ENCODE data around the gene PCDHGB4.

PCDHGB4 gene

DNA sequence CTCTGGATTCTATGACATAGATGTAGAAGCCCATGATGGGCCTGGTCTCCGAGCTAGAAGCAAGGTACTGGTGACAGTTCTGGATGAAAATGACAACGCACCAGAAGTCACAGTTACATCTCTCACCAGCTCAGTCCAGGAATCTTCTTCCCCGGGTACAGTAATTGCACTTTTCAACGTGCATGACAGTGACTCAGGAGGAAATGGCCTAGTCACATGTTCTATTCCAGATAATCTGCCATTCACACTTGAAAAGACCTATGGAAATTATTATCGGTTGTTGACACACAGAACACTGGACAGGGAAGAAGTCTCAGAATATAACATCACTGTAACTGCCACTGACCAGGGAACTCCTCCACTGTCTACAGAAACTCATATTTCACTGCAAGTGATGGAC lies 31.4 kb upstream of the PCDHGB4 start (continued):
- no peak for TF ChIP-seq TOX (CRISPR knock-in tag; IDR thresholded peaks at IDR 0.05; ENCODE audit: borderline replicate concordance)
- no peak for TF ChIP-seq ZNF565 (CRISPR knock-in tag; conservative IDR thresholded peaks at IDR 0.05; ENCODE audit: low read depth)
- TF ChIP-seq, protein P1, sequence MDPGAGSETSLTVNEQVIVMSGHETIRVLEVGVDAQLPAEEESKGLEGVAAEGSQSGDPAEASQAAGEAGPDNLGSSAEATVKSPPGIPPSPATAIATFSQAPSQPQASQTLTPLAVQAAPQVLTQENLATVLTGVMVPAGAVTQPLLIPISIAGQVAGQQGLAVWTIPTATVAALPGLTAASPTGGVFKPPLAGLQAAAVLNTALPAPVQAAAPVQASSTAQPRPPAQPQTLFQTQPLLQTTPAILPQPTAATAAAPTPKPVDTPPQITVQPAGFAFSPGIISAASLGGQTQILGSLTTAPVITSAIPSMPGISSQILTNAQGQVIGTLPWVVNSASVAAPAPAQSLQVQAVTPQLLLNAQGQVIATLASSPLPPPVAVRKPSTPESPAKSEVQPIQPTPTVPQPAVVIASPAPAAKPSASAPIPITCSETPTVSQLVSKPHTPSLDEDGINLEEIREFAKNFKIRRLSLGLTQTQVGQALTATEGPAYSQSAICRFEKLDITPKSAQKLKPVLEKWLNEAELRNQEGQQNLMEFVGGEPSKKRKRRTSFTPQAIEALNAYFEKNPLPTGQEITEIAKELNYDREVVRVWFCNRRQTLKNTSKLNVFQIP (CRISPR knock-in tag; IDR thresholded peaks at IDR 0.05; ENCODE audit: borderline replicate concordance, low read depth): no peak

DNA sequence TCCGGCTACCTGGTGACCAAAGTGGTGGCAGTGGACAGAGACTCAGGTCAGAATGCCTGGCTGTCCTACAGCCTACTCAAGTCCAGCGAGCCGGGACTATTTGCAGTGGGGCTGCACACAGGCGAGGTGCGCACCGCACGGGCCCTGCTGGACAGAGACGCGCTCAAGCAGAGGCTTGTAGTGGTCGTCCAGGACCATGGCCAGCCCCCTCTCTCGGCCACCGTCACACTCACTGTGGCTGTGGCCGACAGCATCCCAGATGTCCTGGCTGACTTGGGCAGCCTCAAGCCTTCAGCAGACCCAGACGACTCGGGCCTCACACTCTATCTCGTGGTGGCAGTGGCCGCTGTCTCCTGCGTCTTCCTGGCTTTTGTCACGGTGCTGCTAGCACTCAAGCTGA lies 30.5 kb upstream of the PCDHGB4 start:
- no peak for ATAC-seq
- no peak for TF ChIP-seq PPARA (CRISPR knock-in tag; IDR thresholded peaks at IDR 0.05; ENCODE audit: borderline replicate concordance)
- TF ChIP-seq OSR1 (CRISPR knock-in tag; IDR thresholded peaks at IDR 0.05): no peak
- TF ChIP-seq GLIS3 (CRISPR knock-in tag; IDR thresholded peaks at IDR 0.05): no peak
- no peak for TF ChIP-seq ISL1 (CRISPR knock-in tag; IDR thresholded peaks at IDR 0.05)
- no peak for TF ChIP-seq ZNF8 (CRISPR knock-in tag; IDR thresholded peaks at IDR 0.05)
- TF ChIP-seq, protein P1 (CRISPR knock-in tag; IDR thresholded peaks at IDR 0.05; ENCODE audit: borderline replicate concordance, low read depth): no peak
- TF ChIP-seq, protein P2, sequence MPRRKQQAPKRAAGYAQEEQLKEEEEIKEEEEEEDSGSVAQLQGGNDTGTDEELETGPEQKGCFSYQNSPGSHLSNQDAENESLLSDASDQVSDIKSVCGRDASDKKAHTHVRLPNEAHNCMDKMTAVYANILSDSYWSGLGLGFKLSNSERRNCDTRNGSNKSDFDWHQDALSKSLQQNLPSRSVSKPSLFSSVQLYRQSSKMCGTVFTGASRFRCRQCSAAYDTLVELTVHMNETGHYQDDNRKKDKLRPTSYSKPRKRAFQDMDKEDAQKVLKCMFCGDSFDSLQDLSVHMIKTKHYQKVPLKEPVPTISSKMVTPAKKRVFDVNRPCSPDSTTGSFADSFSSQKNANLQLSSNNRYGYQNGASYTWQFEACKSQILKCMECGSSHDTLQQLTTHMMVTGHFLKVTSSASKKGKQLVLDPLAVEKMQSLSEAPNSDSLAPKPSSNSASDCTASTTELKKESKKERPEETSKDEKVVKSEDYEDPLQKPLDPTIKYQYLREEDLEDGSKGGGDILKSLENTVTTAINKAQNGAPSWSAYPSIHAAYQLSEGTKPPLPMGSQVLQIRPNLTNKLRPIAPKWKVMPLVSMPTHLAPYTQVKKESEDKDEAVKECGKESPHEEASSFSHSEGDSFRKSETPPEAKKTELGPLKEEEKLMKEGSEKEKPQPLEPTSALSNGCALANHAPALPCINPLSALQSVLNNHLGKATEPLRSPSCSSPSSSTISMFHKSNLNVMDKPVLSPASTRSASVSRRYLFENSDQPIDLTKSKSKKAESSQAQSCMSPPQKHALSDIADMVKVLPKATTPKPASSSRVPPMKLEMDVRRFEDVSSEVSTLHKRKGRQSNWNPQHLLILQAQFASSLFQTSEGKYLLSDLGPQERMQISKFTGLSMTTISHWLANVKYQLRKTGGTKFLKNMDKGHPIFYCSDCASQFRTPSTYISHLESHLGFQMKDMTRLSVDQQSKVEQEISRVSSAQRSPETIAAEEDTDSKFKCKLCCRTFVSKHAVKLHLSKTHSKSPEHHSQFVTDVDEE (CRISPR knock-in tag; IDR thresholded peaks at IDR 0.05): no peak
- TF ChIP-seq TCF4 (CRISPR knock-in tag; IDR thresholded peaks at IDR 0.05; ENCODE audit: borderline replicate concordance): no peak
- no peak for TF ChIP-seq ZFP30 (CRISPR knock-in tag; IDR thresholded peaks at IDR 0.05)
- no peak for TF ChIP-seq ARNTL (CRISPR knock-in tag; IDR thresholded peaks at IDR 0.05; ENCODE audit: borderline replicate concordance, low read depth)
- TF ChIP-seq ZNF565 (CRISPR knock-in tag; conservative IDR thresholded peaks at IDR 0.05; ENCODE audit: low read depth): no peak
- TF ChIP-seq, protein P3, sequence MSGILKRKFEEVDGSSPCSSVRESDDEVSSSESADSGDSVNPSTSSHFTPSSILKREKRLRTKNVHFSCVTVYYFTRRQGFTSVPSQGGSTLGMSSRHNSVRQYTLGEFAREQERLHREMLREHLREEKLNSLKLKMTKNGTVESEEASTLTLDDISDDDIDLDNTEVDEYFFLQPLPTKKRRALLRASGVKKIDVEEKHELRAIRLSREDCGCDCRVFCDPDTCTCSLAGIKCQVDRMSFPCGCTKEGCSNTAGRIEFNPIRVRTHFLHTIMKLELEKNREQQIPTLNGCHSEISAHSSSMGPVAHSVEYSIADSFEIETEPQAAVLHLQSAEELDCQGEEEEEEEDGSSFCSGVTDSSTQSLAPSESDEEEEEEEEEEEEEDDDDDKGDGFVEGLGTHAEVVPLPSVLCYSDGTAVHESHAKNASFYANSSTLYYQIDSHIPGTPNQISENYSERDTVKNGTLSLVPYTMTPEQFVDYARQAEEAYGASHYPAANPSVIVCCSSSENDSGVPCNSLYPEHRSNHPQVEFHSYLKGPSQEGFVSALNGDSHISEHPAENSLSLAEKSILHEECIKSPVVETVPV (CRISPR knock-in tag; IDR thresholded peaks at IDR 0.05): no peak
- no peak for TF ChIP-seq SNAI2 (CRISPR knock-in tag; IDR thresholded peaks at IDR 0.05)
- TF ChIP-seq ZNF70 (CRISPR knock-in tag; IDR thresholded peaks at IDR 0.05): no peak

DNA sequence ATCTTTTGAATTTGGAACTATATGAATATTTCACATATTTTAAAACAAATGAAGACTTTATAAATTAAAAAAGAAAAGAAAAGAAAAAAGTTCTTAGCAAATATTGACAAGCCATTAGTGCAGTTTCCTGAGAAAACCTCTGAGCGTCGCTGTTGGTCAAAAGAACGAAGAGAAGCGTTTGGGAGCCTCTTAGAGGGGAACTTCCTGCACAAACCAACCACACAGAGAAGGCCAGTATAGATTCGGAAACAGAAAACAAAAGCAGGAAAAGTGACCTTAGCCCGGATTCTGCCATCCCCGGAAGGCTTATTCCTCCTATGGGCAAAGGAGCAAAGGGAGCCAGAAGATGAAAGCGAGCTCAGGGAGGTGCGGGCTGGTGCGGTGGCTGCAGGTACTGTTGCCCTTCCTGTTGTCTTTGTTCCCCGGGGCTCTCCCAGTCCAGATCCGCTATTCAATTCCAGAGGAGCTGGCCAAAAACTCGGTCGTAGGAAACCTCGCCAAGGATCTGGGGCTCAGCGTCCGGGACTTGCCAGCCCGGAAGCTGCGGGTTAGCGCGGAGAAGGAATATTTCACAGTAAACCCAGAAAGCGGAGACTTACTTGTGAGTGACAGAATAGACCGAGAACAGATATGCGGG lies 27.6 kb upstream of the PCDHGB4 start, which contains the start of gene PCDHGB2:
PCDHGB2 (plus strand) TSS at position 205 of the 637 bp plus-strand sequence; CDS start at position 347, 142 bp downstream.
- no peak for TF ChIP-seq ZNF70 (CRISPR knock-in tag; IDR thresholded peaks at IDR 0.05)
- no peak for TF ChIP-seq ZFP30 (CRISPR knock-in tag; IDR thresholded peaks at IDR 0.05)
- TF ChIP-seq TOX (CRISPR knock-in tag; IDR thresholded peaks at IDR 0.05; ENCODE audit: borderline replicate concordance): no peak
- TF ChIP-seq, protein P4, sequence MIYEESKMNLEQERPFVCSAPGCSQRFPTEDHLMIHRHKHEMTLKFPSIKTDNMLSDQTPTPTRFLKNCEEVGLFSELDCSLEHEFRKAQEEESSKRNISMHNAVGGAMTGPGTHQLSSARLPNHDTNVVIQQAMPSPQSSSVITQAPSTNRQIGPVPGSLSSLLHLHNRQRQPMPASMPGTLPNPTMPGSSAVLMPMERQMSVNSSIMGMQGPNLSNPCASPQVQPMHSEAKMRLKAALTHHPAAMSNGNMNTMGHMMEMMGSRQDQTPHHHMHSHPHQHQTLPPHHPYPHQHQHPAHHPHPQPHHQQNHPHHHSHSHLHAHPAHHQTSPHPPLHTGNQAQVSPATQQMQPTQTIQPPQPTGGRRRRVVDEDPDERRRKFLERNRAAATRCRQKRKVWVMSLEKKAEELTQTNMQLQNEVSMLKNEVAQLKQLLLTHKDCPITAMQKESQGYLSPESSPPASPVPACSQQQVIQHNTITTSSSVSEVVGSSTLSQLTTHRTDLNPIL (CRISPR knock-in tag; IDR thresholded peaks at IDR 0.05; ENCODE audit: low read depth): no peak
- peak; percentile 58 for ATAC-seq

DNA sequence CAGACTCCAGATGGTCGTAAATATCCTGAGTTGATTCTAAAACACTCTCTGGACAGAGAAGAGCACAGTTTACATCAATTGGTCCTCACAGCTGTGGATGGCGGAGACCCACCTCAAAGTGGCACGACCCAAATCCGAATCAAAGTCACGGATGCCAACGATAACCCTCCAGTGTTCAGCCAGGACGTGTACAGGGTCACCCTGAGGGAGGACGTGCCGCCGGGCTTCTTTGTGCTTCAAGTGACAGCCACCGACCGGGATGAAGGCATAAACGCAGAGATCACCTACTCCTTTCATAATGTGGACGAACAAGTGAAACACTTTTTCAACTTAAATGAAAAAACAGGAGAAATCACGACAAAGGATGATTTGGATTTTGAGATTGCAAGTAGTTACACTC lies 26.8 kb upstream of the PCDHGB4 start:
- ATAC-seq: no peak
- no peak for TF ChIP-seq RARB (CRISPR knock-in tag; IDR thresholded peaks at IDR 0.05)
- TF ChIP-seq, protein P3 (CRISPR knock-in tag; IDR thresholded peaks at IDR 0.05): no peak
- TF ChIP-seq ZNF8 (CRISPR knock-in tag; IDR thresholded peaks at IDR 0.05): no peak
- TF ChIP-seq BACH2 (CRISPR knock-in tag; IDR thresholded peaks at IDR 0.05; ENCODE audit: borderline replicate concordance): no peak
- TF ChIP-seq ARNTL (CRISPR knock-in tag; IDR thresholded peaks at IDR 0.05; ENCODE audit: borderline replicate concordance, low read depth): no peak
- TF ChIP-seq ZFP30 (CRISPR knock-in tag; IDR thresholded peaks at IDR 0.05): no peak
- no peak for TF ChIP-seq ZFP3 (CRISPR knock-in tag; IDR thresholded peaks at IDR 0.05)
- no peak for TF ChIP-seq ESRRG (CRISPR knock-in tag; IDR thresholded peaks at IDR 0.05)
- TF ChIP-seq, protein P1 (CRISPR knock-in tag; IDR thresholded peaks at IDR 0.05; ENCODE audit: borderline replicate concordance, low read depth): no peak
- TF ChIP-seq ZC3H10 (CRISPR knock-in tag; IDR thresholded peaks at IDR 0.05): no peak

All from SK-N-SH treated with all-trans-retinoic acid at 6 μM for 48 hours (cell line).